8988T (cell line): ENCODE measurements around the gene VSIG10L2.

Source experiments
- DNase-seq: peaks from one replicate; pipeline ENCODE4 v3.0.0; 2011

VSIG10L2 gene

DNA sequence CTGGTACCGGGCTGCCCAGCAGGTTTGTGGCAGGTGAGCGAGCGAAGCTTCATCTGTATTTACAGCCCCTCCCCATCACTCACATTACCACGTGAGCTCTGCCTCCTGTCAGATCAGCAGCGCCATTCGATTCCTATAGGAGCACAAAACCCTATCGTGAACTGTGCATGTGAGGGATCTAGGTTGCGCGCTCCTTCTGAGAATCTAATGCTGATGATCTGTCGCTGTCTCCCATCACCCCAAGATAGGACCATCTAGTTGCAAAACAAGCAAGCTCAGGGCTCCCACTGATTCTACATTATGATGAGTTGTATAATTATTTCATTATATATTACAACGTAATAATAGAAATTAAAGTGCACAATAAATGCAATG lies 15.8 kb upstream of the VSIG10L2 start:
- no peak for DNase-seq

DNA sequence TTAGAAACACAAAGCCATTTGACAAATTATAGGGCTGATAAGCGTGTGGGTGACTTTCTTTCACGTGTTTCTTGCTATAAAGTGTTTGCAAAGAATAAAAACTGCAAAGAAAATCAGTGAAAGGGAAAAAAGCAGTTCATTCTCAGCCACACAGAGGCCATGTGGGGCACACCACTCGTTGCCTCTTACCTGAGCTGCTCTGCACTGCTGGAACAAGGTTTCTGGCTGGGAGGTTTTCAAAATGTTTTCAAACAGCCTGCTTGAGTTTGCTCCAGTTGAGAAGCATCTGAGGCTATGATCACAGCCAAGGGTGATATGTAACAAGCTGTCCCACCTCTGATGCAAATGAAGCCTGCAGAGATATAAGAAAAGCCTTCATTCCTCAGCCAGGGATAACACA lies 14.7 kb upstream of the VSIG10L2 start:
- no peak for DNase-seq

DNA sequence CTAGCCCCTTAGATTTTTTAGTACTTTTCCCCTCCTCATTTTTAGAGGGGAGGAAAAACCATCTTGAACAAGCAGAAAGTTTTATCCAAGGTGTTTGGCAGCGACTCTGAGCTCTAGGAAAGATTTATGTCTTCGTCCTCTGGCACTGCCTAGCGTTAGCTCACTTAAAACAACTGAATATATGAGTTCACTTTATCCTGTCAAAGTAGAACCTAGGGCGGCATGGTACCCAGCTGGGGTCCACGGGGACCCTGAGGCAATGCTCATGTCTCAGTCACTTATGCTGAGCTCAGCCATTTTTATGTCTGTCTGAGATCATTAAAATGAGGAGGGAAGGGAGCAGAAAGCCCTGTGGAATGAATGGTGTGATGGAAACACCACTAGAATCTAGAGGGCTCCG lies 14.2 kb upstream of the VSIG10L2 start:
- no peak for DNase-seq

DNA sequence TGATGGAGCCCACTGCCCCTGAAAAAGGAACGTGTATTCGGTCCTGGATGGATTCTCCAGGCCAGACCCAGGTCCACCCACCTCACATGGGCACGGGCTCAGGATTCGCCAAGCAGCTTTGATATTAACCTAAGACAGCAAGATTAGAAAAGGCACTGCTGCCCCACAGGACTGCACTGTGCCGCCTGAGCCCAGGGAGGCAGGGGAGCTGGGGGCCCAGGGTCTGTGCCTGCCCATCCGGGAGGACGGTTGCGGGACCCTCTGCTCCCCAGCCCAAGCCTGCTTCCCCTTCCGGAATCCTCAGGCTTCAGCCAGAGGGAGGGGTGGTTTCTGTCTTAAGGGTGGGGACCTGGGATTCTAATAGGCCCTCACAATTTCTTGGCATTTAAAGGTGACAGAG lies 13.5 kb upstream of the VSIG10L2 start:
- DNase-seq, result no peak

DNA sequence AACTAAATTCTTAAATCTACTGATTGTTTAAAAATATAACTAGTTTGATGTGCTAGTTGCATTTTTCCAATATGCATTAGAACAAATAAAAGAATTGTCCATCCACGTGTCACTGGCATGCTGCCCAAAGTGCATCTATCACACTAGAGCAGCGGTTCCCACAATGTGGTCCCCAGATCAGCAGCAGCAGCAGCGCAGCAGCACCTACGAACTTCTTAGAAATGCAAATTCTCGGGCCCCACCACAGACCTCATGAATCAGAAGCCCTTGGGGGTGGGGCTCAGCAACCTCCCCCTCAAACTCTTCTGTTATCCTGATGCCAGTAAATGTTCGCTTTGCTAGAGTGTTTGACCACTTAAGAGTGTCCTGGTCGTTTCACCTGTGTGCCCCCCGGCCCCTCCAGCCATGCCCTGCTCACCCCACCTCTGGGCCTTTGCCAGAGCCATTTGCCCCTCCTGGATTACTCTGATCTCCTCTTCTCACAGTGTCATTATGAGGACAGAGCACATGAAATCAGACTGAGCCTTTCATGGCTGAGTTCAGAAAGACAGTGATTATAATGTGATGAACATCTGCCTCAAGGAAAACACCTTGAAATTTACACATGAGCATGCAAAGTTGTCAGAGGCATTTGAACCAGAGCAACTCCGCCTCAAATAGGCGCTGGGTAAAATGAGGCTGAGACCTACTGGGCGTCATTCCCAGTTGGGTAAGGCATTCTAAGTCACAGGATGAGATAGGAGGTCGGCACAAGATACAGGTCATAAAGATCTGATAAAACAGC lies 12.6 kb upstream of the VSIG10L2 start:
- no peak for DNase-seq

DNA sequence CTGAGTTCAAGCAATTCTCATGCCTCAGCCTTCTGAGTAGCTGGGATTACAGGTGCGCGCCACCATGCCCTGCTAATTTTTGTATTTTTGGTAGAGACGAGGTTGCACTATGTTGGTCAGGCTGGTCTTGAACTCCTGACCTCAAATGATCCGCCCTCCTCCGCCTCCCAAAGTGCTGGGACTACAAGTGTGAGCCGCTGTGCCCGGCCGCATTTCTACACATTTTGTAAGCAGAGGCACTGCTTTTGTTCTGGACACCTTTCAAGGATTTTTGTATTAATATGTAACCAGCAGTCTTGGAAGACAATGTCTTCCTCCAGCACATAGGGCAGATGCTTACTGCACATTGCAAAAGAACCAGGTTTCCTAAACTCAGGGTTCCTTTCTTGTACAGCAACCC lies 11.4 kb upstream of the VSIG10L2 start:
- no peak for DNase-seq

DNA sequence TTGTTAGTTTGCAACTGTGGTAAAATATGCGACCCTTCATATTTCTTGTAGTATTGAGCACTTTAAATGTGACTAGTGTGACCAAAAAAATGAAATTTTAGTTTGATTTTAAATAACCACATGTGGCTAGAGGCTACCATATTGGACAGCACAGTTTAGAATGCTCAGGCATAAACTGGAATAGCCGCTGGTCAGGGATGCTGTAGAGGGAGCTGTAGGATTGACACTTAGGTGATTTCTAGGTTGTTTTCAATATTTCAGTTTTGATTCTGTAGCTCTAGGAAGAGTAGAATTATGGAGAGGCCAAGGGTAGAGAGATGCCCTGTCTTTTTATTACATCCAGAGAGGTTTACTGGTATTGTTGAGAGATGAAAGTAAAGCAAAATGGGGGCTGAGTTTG lies 10.8 kb upstream of the VSIG10L2 start:
- DNase-seq, result no peak

DNA sequence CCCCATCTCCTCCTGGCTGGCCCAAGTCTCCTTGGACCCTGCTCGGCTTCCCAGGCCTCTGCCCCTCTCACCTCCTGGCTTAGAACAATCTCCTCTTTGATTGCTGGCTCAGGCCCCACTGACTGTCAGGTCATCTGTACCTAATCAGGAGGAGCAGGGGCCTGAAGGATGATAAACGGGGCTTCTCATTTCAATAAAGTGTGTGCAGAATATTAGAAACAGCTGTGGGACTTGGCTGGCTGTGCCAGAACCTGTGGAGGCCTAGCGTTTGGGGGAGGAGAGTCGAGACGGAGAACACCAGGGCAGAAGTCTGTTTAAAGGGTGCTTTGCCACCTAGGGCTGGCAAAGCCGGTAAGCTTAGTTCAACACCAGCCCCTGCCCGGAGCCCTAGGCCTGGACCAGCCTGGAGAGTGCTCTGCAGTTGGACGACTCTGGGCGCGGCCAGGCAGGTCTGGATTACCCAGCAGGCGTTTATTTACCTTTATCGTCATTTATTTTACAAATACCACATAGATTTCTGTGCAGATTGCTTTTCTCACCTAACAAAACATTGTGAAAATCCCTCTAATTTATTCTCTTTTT lies 10.1 kb upstream of the VSIG10L2 start:
- DNase-seq, result no peak

DNA sequence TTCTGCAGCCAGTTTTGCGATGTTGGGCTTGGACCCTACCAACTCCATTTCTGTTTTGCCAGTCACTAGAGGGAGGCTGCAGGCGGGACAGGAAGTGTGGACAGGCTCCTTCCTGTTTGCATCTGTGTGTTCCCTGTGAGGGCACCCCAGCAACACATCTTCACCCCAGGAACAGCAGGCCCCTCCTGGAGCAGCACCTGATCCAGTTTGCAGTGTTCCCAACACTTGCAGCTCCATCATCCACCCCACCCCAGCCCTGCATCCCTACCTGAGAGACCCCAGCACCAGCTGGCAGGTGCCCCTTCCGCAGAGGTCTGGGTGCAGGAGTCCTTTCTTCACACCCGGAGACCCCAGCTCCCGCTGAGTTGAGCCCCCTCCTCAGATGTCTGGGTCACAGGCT lies 7.4 kb upstream of the VSIG10L2 start:
- DNase-seq, result no peak

DNA sequence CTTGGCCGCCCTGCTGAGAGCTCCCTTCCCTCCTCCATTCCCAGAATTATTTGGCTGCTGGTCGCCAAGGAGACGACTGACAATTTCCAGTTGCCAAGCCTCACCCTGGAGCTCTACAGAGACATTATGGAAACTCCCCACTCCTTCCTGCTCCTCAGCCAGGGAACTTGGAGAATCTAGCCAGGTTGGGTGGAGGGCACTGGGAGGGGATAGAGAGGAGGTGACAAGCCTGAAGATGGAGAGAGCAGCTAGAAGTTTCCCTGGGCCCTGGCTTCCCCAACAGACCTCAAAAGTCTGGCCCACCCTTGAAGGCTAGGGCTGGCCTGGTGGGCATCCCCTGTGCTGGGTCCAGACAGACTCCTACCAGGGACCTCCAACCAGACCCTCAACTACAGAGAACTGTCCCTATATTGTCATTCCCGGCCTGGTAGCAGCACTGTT lies 6.7 kb upstream of the VSIG10L2 start:
- no peak for DNase-seq

DNA sequence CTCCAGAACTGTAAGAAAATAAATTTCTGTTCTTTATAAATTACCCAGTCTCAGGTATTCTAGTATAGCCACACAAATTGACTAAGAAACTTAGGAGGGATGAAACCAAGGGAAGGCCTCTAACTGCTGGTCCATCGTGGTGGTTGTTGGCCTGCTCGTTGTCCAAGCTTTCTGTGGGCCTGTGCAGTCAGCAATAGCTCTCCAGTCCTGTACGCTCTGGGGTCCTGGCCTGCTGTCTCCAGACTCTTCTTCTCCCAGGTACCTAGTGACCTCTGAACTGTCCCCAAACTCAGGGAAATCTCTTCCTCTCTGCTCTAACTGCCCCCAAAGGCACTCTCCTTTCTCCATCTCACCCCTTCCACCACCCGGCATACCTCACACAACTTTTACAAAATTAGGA lies 5.7 kb upstream of the VSIG10L2 start:
- no peak for DNase-seq

DNA sequence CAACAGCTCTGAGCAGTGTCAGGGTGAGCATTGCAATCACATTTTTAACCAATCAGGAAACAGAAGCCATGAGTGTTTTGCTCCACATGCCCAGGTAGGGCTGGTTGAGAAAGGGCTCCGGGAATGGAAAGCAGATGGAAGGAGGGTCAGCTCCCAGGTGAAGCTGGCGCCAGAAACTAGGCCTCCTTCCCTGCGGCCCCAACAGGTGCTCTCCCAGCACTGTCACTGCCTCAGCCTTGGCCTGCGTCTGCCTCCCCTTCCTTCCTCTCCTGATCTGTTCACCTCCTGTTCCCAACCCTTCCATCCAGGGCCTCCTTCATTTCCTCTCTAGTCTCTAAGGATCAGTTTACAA lies 4.6 kb upstream of the VSIG10L2 start:
- DNase-seq, result no peak

DNA sequence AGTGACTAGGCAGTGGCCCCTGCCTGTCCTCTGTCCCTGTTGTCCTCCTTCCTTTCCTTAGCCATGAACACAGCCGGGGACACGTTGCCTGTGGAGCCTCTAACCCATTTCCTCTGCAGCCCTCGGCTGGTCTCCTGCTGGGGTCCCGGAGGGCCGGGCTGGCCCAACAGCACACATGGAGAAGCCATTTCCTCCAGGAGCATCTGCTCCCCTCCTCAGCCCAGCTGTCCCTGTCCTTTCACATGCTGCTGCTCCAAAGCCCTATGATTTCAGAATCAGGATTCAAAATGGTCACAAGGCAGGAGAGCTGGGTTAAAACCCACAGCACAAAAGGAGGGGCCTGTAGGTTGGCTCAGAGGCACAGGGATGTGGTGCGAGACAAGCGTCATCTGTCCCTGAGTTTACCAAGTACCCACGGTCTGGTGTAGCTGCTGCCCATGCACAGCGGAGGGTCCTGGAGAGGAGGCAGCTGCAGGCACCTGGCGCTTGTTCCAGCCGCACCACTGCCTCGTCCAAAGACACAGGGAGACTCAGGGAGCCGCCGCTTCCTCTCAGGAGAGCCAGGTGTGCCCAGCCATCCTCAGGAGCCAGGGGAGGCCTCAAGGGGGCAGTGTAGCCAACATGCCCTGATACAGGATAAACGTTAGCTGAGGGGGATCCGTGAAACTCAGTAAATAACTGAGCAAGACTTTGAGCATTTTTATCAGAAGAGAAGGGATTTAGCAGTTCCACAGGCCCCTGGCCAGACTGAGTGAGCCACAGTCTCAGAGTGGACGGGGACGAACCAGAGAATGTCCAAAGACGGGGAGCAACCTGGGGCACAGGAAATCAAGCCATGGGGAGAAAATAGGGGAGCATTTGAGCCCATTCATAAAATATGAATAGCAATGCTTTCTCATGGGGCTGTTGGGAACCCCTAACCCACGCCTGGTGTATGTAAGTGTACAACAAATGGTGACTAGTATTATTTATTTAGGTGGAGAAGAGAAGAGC lies 3.9 kb upstream of the VSIG10L2 start:
- DNase-seq, result peak; percentile 89

DNA sequence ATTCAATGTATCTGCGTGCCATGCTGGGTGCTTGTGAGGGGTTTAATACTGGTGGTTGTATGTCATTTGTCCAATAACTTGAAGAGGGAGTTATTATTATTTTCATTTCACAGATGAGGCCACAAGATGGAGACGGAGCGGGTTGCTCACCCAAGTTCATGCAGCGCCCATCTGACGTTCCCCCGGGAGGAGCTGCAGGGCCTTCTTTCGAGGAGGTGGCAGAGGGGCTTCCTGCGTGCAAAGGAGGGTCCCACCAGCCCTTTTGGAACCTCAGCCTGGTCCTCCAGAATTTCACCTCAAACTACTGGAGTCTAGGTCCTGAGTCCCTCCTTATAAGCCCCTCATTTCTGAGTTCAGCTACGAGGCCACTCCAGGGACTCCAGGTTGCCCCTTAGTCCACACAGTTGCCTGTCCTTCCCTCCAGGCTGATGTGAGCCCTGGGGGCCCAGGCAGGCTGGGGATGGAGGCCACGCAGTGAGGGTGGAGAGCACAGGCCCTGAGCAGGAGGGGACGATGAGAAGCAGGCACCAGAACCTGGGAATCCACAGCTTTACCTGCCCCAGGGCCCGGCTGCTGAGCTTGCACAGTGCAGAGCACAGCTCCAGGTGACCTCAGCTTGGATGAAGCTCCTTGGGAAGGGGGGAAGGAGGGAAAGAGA lies 2.9 kb upstream of the VSIG10L2 start:
- no peak for DNase-seq

DNA sequence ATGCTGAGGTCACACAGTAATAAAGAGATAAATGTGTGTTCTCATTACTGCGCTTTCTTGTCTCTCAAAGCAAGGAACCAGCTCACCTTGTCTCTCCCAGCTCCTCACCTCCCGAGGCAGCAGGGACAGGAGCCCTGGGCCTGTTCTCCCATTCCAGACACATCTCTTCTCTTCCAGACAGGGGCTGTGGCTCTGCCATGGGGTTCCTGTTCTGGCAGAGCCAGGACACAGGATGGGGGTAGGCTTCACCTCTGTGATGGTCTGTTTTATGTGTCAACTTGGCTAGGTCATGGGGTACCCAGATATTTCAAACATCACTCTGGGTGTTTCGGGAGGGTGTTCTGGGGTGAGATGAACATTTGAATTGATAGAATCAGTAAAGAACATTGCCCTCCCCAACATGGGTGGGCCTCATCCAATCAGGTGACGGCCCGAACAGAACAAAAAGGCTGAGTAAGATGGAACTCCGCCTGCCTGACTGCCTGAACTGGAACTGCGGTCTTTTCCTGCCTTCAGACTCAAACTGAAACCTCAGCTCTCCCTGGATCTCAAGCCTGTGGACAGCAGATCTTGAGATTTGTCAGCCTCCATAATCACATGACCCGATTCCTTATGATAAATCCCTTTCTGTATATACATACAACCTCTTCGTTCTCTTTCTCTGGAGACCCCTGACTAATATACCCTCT lies 2.0 kb upstream of the VSIG10L2 start:
- DNase-seq, result no peak

DNA sequence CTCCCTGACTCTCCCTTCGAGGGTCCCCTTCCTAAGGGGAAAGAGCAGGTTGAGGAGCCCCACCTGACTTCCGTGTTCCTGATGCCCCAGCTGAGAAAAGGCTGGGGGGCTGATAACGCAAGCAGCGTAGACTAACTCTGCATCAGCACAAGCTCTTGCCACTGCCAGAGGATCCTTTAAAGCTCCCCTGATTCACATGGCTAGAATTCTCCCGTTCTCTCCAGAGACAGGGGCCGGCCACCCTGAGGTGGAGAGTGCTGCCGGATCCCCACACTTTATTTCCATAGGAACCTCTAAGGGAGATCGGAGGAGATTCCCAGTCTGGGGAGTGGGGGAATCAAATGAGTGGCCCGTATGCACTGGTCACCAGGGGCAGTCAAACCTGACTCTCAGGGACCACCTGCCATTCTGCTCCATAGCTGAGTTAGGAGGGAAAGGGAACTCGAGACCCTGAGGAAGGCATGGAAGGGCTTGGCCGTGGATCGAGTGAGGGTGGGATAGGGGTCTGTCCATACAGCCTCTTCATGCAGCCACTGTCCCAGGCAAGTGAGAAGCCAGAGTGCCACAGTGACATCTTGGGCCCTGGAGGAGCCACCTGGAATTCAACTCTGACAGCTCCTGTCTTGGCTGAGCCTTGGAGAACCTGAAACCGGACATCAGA lies 1.4 kb upstream of the VSIG10L2 start:
- no peak for DNase-seq

DNA sequence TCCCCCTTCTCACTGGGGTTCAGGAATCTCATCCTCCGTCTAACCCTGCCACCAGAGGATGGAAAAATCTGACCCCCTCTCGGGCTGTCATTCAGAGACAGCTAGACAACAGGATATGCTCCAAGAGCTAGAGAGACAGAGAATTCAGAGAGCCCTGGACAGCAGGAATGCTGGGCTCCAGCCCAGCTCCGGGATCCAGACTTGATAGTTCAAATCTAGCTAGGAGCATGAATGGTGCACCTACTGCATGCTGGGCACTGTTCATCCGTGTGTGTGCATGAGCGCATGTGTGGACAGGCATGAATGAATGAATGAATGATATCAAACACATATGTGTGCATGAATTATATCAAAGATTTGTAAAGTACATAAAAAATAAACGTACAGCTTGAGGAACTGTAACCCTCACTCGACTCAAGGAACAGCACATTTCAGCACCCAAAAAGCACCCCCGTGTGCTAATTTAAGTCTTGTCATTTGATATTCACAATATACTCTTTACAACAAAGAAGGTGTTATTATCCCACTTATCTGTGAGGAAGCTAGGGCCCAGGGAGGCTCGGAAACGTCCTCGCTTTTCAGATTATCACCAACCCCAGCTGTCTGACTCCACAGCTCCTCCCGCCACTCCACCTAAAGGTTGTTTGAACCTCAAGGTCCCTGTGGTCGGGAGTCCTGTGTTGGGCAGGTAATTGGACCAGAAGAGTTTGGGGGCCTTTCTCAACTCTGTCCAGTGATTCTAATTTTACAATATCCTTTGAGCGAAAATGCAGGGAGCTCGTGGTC lies 640 bp upstream of the VSIG10L2 start:
- no peak for DNase-seq

DNA sequence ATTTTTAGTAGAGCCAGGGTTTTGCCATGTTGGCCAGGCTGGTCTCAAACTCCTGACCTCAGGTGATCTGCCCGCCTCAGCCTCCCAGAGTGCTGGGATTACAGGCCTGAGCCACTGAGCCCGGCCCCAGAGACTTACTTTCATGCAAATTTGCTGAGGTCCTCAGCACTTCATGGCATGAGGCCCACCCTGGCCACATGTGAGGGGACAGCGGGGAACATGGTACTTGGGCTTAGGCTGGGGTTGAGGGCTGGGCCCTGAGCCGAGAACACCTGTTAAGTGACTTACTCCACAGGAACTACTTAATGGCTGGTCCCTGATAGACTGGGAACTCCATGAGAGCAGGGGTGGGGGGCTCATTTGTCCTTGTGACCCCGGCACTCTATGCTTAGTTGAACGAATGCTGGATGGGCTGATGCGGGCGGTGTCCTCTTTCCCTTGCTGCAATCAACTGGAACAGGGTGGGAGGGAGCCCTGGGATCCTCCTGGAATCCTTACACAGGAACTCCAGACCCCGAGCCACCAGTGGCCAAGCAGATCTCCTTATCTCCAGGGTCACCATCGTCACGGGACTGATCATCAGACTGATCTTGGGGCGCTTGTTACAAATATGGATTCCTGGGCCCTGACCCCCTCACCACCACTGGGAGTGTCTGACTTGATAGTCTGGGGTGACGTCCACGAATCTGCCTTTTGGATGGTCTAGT lies 1.0 kb downstream of the VSIG10L2 start:
- no peak for DNase-seq

DNA sequence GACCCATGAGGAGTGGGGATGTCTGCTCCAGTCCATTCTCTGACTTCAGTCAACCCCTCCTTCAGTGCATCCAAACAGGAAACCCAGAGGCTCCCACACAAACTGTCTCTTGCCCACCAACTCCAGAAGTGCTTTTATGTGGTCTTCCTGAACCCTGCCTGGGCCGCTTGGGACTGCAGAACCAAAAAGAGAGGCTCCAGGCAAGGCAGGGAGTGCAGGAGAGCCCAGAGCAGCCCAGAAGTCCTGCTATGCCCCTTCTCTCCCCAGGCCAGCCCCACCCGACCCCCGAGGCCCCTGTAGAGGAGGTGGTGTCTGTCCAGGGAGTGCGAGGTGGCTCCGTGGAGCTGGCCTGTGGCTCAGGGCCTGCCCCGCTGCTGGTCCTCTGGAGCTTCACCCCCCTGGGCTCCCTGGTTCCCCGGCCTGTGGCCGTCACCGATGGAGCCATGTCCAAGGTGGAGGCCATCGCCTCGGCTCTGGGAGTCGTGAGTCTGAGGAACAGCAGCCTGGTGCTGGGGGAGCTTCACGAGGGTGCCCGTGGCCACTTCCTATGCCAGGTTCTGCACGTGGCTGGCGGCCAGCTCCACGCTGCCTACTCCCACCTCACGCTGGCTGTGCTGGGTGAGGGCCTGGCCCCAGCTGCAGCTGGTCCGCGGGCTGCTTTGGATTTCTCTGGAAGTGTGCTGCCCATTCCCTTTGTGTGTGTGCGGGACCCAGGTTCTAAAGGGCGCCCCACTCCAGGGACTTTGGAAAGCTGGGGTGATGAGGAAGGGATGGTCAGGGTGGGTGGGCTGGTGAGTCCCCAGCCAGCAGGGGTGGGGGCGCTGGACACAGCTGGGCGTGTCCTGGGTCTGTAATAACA lies 1.8 kb downstream of the VSIG10L2 start:
- no peak for DNase-seq
